Stimulated activated CD8-positive, alpha-beta memory T cell treated with anti-CD3 and anti-CD28 coated beads, Interleukin-4, amount 100 ng/mL, for 48 hours (primary cell): ENCODE measurements around the gene ITGA1.

ENCODE experiments used
- DNase-seq: peaks from one replicate; pipeline ENCODE4 v3.0.0-alpha.2; 2020

Gene ITGA1

GRCh38 chr5:52977264-52977897 is 189.7 kb downstream of the ITGA1 start:
- DNase-seq = no peak

GRCh38 chr5:52981507-52981906 is 193.8 kb downstream of the ITGA1 start:
- no peak for DNase-seq

GRCh38 chr5:52983731-52984636 is 196.3 kb downstream of the ITGA1 start:
- no peak for DNase-seq

GRCh38 chr5:52985306-52985705 is 197.6 kb downstream of the ITGA1 start:
- DNase-seq = no peak

- peak; percentile 25 for DNase-seq
Observed at GRCh38 chr5:52987711-52988331, 200.1 kb downstream of the ITGA1 start.

- DNase-seq = no peak
Observed at GRCh38 chr5:52988335-52989024, 200.8 kb downstream of the ITGA1 start.

- peak; percentile 51 for DNase-seq
Observed at GRCh38 chr5:52989025-52989780, 201.5 kb downstream of the ITGA1 start, which contains the start of gene ITGA2. Gene ITGA2 (plus strand): TSS chr5:52989352. CDS start chr5:52989469, 117 bp downstream.

- peak; percentile 46 for DNase-seq
Observed at GRCh38 chr5:52989781-52990527, 202.2 kb downstream of the ITGA1 start.

- DNase-seq = no peak
Observed at GRCh38 chr5:52990528-52990925, 202.8 kb downstream of the ITGA1 start.

- no peak for DNase-seq
Observed at GRCh38 chr5:52993367-52993766, 205.7 kb downstream of the ITGA1 start.

- no peak for DNase-seq
Observed at GRCh38 chr5:52994266-52994665, 206.6 kb downstream of the ITGA1 start.

GRCh38 chr5:52995095-52995494 is 207.4 kb downstream of the ITGA1 start:
- no peak for DNase-seq

- DNase-seq = no peak
Observed at GRCh38 chr5:52995914-52996313, 208.2 kb downstream of the ITGA1 start.

- no peak for DNase-seq
Observed at GRCh38 chr5:52996979-52997378, 209.3 kb downstream of the ITGA1 start.

GRCh38 chr5:52997424-52997823 is 209.7 kb downstream of the ITGA1 start:
- no peak for DNase-seq

- no peak for DNase-seq
Observed at GRCh38 chr5:52998552-52999313, 211.0 kb downstream of the ITGA1 start.

- no peak for DNase-seq
Observed at GRCh38 chr5:52999344-52999949, 211.7 kb downstream of the ITGA1 start.

- DNase-seq = no peak
Observed at GRCh38 chr5:53001541-53001940, 213.8 kb downstream of the ITGA1 start.

GRCh38 chr5:53002491-53002890 is 214.8 kb downstream of the ITGA1 start:
- no peak for DNase-seq

GRCh38 chr5:53003144-53003543 is 215.4 kb downstream of the ITGA1 start:
- no peak for DNase-seq
